IPS-NIHi7 (cell line): ENCODE measurements around the gene ARFGAP1.

Experiments
- DNase-seq: peaks from one replicate; pipeline ENCODE4 v3.0.0; 2012; ENCODE audit warnings: mixed read lengths; ENCODE audit errors: extremely low spot score

ARFGAP1 gene

GRCh38 chr20:63307538-63308217 lies 35.1 kb downstream of the ARFGAP1 start:
- no peak for DNase-seq

DNA sequence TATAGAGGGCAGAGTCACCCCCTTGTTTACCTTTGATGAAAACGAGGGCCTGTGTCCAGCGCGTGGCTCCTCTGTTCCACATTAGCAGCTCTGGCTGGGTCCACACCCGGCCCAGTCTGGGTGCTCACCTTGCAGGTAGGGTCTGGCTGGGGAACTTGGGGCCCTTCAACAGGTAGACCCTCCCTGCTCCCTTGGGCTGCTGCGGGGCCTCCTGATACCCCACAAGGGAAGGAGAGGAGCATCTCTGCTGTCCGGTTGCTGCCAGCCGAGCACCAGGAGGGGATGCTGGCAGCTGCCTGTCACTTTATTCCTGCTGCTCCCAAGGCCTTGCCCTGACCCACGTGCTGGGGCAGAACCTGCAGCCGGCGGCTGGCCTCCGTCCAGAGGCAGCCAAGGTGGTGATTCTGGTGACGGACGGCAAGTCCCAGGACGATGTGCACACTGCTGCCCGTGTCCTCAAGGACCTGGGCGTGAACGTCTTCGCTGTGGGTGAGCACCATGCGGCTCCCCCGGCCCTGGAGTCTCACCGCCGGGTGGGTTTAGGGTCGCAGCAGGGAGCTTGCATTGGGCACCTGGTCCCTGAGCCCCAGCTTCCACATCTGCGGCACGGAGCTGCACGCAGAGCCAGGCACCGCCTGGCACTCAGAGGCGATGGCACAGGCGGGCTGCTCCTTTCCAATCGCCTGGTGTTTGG lies 35.8 kb downstream of the ARFGAP1 start:
- no peak for DNase-seq

DNA sequence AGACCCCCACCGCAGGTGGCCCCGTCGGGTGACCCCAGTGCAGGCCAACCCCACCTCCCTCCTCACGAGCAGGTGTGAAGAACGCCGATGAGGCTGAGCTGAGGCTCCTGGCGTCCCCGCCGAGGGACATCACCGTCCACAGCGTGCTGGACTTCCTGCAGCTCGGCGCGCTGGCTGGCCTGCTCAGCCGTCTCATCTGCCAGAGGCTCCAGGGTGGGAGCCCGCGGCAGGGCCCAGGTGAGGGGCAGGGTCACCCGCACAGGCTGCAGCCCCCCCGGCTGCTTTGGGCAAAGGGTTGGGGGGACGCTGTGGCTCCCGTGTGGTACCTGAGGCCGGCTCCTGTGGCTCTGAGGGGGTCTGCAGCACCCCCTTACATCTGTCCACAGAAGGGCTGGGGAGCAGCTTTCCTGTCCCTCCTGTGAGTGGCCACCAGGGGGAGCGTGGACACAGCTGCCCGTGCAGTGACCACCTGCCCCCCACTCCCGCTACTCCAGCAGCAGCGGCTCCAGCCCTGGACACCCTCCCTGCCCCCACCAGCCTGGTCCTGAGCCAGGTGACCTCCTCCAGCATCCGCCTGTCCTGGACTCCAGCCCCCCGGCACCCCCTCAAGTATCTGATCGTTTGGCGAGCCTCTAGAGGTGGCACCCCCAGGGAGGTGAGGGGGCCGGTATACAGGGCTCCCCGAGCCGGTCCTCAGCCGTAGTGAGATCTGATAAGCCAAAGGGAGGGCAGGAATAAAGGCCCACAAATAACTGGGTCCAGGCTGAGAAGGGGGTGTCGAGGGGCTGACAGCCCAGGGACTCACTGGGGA lies 36.9 kb downstream of the ARFGAP1 start:
- peak; percentile 89 for DNase-seq

GRCh38 chr20:63310265-63310991 lies 37.8 kb downstream of the ARFGAP1 start:
- DNase-seq = no peak

- no peak for DNase-seq
Observed at GRCh38 chr20:63311186-63311832, 38.7 kb downstream of the ARFGAP1 start.

GRCh38 chr20:63311833-63312243 lies 39.2 kb downstream of the ARFGAP1 start:
- no peak for DNase-seq

- no peak for DNase-seq
Observed at GRCh38 chr20:63312273-63312672, 39.7 kb downstream of the ARFGAP1 start.

DNA sequence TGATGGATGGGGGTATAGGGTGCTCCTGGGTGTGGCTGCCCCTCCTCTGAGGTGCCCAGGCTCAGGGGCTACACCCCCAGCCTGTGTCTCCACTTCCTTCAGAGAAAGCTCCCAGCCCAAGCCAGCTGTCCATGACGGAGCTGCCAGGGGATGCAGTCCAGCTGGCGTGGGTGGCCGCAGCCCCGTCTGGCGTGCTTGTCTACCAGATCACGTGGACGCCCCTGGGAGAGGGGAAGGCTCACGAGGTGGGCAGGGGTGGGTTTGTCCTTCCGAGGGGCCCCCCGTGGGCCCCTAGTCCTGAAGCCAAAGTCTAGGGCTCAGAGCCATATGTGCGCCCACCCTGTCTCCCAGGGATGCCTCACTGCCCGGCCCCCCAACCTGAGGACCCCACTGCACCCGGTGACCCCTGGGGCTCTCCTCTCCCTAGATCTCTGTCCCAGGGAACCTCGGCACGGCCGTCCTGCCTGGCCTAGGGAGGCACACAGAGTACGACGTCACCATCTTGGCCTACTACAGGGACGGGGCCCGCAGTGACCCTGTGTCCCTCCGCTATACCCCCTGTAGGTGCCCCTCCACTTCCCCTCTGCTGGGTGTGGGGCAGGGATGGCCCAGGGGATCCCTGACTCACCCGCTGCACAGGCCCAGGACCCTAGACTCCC lies 40.2 kb downstream of the ARFGAP1 start:
- DNase-seq = no peak

GRCh38 chr20:63313349-63314014 lies 40.9 kb downstream of the ARFGAP1 start:
- DNase-seq = no peak

GRCh38 chr20:63314015-63314471 lies 41.4 kb downstream of the ARFGAP1 start:
- DNase-seq = no peak

DNA sequence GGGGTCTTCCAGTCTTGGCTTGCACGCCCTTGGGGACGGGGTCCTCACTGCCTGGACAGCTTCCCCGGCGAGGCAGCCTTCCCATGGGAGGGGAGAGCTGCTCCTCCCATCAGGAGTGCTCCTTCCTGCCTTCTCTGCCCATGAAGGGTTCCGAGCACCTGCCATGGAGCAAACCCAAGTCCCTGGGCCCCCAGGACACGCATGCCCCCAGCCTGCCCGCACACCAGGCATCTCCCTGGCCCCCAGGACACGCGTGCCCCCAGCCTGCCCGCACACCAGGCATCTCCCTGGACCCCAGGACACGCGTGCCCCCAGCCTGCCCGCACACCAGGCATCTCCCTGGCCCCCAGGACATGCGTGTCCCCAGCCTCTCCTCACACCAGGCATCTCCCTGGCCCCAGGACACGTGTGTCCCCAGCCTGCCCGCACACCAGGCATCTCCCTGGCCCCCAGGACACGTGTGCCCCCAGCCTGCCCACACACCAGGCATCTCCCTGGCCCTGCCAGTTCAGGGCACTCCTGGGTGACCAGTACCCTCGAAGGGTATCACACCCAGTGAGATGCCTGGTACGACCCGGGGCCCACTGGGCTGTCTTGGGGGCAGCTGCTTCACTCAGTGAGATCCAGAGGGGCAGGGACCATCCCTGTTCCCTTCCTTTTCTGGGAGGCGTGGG lies 42.1 kb downstream of the ARFGAP1 start:
- DNase-seq = no peak

DNA sequence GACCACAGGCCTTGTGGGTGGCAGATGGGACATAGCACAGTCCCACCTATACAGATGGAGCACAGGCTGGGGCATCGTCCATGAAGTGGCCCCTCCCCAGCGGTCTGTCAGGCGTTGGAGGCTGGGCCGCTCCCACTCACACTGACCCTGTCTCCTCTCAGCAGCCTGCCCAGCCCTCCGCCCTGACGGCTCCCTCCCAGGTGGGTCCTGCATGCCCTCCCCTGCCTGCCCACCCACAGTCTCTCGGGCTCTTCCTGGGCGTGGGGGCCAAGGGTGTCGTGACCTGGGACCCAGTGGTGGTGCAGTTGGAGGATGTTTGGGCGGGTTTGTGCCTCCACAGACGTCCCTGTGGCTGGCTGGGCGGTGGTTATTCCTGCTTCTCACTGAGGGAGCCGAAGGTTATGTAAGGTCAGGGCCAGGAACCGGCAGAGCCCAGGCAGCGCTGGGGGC lies 42.7 kb downstream of the ARFGAP1 start:
- no peak for DNase-seq

DNA sequence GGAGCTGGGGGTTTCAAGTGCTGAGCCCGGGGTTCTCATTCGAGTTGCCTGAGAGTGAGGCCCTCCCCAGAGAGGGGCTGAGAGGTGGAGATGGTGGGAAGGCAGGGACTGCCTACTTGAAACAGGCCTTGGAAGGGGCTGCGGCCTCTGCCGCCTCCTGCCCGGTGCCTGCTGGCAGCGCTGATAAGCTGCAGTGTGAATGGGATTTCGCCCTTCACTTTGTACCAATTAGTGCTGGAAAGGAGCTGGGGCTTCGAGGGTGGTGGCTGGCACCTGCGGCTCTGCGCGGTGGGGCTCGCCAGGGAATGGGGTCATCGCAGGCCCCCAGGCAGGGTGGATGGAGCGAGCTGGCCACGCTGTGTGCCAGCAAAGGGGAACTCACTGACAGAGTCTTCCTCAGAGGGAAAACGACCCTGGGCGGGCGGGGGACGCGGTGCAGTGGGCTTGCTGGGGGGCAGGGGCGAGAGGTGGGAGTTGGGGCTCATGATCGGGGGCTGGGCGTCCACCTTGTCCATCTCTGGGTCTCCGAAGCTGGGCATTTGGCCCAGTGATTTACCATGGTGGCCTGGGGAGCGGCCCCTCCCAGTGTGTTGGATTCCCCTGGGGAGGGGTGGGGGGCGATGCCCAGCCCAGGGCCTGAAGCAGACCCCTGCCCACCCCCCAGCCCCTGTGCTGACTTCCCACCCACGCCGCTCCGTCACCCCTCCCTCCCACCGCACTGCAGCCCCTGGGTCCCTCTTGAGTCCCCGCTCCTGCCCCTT lies 43.3 kb downstream of the ARFGAP1 start:
- DNase-seq = no peak

DNA sequence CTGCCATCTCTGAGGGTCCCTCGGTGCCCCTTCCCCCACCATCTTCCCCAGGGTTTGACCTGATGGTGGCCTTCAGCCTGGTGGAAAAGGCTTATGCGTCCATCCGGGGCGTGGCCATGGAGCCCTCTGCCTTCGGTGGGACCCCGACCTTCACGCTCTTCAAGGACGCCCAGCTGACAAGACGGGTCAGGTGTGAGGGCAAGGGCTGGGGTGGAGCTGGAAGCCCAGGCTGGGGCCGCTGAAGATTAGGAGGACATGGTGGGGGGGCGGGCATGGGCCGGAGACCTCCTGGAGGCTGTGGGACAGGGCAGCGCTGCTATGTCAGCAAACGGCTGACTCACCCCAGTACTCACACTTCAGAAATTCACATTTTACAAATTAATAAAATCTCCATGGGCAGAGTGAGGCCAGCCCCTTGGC lies 43.9 kb downstream of the ARFGAP1 start:
- DNase-seq = no peak

- no peak for DNase-seq
Observed at GRCh38 chr20:63317061-63317460, 44.4 kb downstream of the ARFGAP1 start.

GRCh38 chr20:63317601-63318291 lies 45.1 kb downstream of the ARFGAP1 start:
- no peak for DNase-seq

GRCh38 chr20:63318391-63319163 lies 46.0 kb downstream of the ARFGAP1 start:
- DNase-seq = no peak
